ENCODE measurements around the gene RALGPS2. TPM values are rescaled to one million over a fixed set of nuclear protein-coding genes. Genes with fewer than 3 reads are reported as not detected.
"Not testable (repeated sequence)": the region's sequence is repeated elsewhere in the genome, so short reads cannot be mapped to it uniquely, and the experiment has no call there.

RALGPS2 gene
- total and polyA plus RNA-seq, 2 experiments from 2014 or later: 18.1 to 49.6 TPM

- no peaks in the 10 kb centered on the region for H4K20me1 ChIP-seq (ENCODE audit: insufficient read depth)
- no peak overlapping the region for H3K4me3 ChIP-seq
- no peak overlapping the region for H2AFZ ChIP-seq
- H3K4me1 ChIP-seq (ENCODE audit: insufficient read depth): peaks cover 14% of the 10 kb centered on the region; the same call in 1 of the 2 replicates
- peaks cover 26% of the 10 kb centered on the region for H3F3A ChIP-seq (ENCODE audit: insufficient read depth)
- H3K27ac ChIP-seq: 0 out of 2 replicates have a peak overlapping the region, but pooled peaks have one; percentile 18
- in situ Hi-C loops (cut with MboI): no loop called here
- H3K4me2 ChIP-seq (ENCODE audit: unreplicated experiment): no peak overlapping the region
- peak; percentile 73 for DNase-seq
- 53 to 55% methylated on average over 2 of the region's 2 CpGs for WGBS, 2 experiments (ENCODE audit: low coverage in 1 of 2, low lambda C conversion rate in 2 of 2, missing lambda C conversion rate in 2 of 2)
- H3K79me2 ChIP-seq (ENCODE audit: insufficient read depth): no peaks in the 10 kb centered on the region
- H3K27me3 ChIP-seq (replicated peaks; ENCODE audit: insufficient read depth): no peaks in the 10 kb centered on the region
- no peaks in the 10 kb centered on the region for H3K36me3 ChIP-seq (ENCODE audit: low read depth)
- H3K9me2 ChIP-seq (ENCODE audit: insufficient read depth): no peaks in the 10 kb centered on the region
- H3K9me3 ChIP-seq (ENCODE audit: low read depth): no peaks in the 10 kb centered on the region
- TF ChIP-seq EZH2 (IDR thresholded peaks at IDR 0.05; ENCODE audit: insufficient read depth, poor library complexity, severe bottlenecking) (no peak), EZH2phosphoT487 (IDR thresholded peaks at IDR 0.05; ENCODE audit: insufficient read depth, low read depth) (no peak)
- H3K9ac ChIP-seq: no peak overlapping the region
These were observed 122.4 kb downstream of the RALGPS2 start for GRCh38 chr1:178847396-178847849.

GRCh38 chr1:178847919-178848318 lies 122.9 kb downstream of the RALGPS2 start:
- 96 to 100% methylated on average over 1 of the region's 1 CpG for WGBS, 2 experiments (ENCODE audit: low coverage in 1 of 2, low lambda C conversion rate in 2 of 2, missing lambda C conversion rate in 2 of 2)
- in situ Hi-C loops (cut with MboI); H2AFZ ChIP-seq; H3K79me2 ChIP-seq (ENCODE audit: insufficient read depth); H3K27me3 ChIP-seq (replicated peaks; ENCODE audit: insufficient read depth); H3K9ac ChIP-seq; H3K36me3 ChIP-seq (ENCODE audit: low read depth); H3K9me3 ChIP-seq (ENCODE audit: low read depth); H3K9me2 ChIP-seq (ENCODE audit: insufficient read depth); H3K4me3 ChIP-seq; DNase-seq; H4K20me1 ChIP-seq (ENCODE audit: insufficient read depth); H3K4me2 ChIP-seq (ENCODE audit: unreplicated experiment); H3K27ac ChIP-seq: not testable (repeated sequence)
- Histone ChIP-seq H3F3A (ENCODE audit: insufficient read depth) (peaks cover 26% of the 10 kb centered on the region), H3K4me1 (ENCODE audit: insufficient read depth) (peaks cover 14% of the 10 kb centered on the region; the same call in 1 of the 2 replicates)

GRCh38 chr1:178849918-178850317 lies 124.9 kb downstream of the RALGPS2 start:
- Histone ChIP-seq H3K4me3 (no peak overlapping the region), H3K4me2 (ENCODE audit: unreplicated experiment) (no peak overlapping the region), H3K79me2 (ENCODE audit: insufficient read depth) (no peaks in the 10 kb centered on the region), H3K4me1 (ENCODE audit: insufficient read depth) (peaks cover 14% of the 10 kb centered on the region; the same call in 1 of the 2 replicates), H4K20me1 (ENCODE audit: insufficient read depth) (no peaks in the 10 kb centered on the region), H3K27ac (no peak overlapping the region), H3K36me3 (ENCODE audit: low read depth) (no peaks in the 10 kb centered on the region), H2AFZ (no peak overlapping the region), H3K9me2 (ENCODE audit: insufficient read depth) (no peaks in the 10 kb centered on the region), H3K27me3 (replicated peaks; ENCODE audit: insufficient read depth) (no peaks in the 10 kb centered on the region), H3K9ac (no peak overlapping the region), H3K9me3 (ENCODE audit: low read depth) (no peaks in the 10 kb centered on the region), H3F3A (ENCODE audit: insufficient read depth) (peaks cover 13% of the 10 kb centered on the region; the same call in 1 of the 2 replicates)
- no peak for TF ChIP-seq EZH2phosphoT487 (IDR thresholded peaks at IDR 0.05; ENCODE audit: insufficient read depth, low read depth)
- TF ChIP-seq EZH2 (IDR thresholded peaks at IDR 0.05; ENCODE audit: insufficient read depth, poor library complexity, severe bottlenecking): no peak
- in situ Hi-C loops (cut with MboI): no loop called here
- DNase-seq: no peak
- 70 to 76% methylated on average over 2 of the region's 2 CpGs for WGBS, 2 experiments (ENCODE audit: low coverage in 1 of 2, low lambda C conversion rate in 2 of 2, missing lambda C conversion rate in 2 of 2)

GRCh38 chr1:178857126-178857525 lies 132.1 kb downstream of the RALGPS2 start:
- no peaks in the 10 kb centered on the region for H3K79me2 ChIP-seq (ENCODE audit: insufficient read depth)
- H3K27ac ChIP-seq: no peak overlapping the region
- no peaks in the 10 kb centered on the region for H3K9me2 ChIP-seq (ENCODE audit: insufficient read depth)
- no peak overlapping the region for H3K4me3 ChIP-seq
- WGBS, 2 experiments (ENCODE audit: low coverage in 1 of 2, low lambda C conversion rate in 2 of 2, missing lambda C conversion rate in 2 of 2): 98 to 100% methylated on average over 2 of the region's 2 CpGs
- H3K4me1 ChIP-seq (ENCODE audit: insufficient read depth): no peaks in the 10 kb centered on the region
- no peaks in the 10 kb centered on the region for H3K9me3 ChIP-seq (ENCODE audit: low read depth)
- peaks cover 7% of the 10 kb centered on the region; the same call in 1 of the 2 replicates for H3F3A ChIP-seq (ENCODE audit: insufficient read depth)
- no peak overlapping the region for H3K4me2 ChIP-seq (ENCODE audit: unreplicated experiment)
- H3K36me3 ChIP-seq (ENCODE audit: low read depth): peaks cover 3% of the 10 kb centered on the region; the same call in 1 of the 2 replicates
- TF ChIP-seq EZH2 (IDR thresholded peaks at IDR 0.05; ENCODE audit: insufficient read depth, poor library complexity, severe bottlenecking): no peak
- TF ChIP-seq EZH2phosphoT487 (IDR thresholded peaks at IDR 0.05; ENCODE audit: insufficient read depth, low read depth): no peak
- H3K27me3 ChIP-seq (replicated peaks; ENCODE audit: insufficient read depth): no peaks in the 10 kb centered on the region
- no peaks in the 10 kb centered on the region for H4K20me1 ChIP-seq (ENCODE audit: insufficient read depth)
- in situ Hi-C loops (cut with MboI): no loop called here
- no peak overlapping the region for H2AFZ ChIP-seq
- DNase-seq: no peak
- no peak overlapping the region for H3K9ac ChIP-seq

GRCh38 chr1:178862416-178862815 lies 137.4 kb downstream of the RALGPS2 start:
- Histone ChIP-seq H3F3A (ENCODE audit: insufficient read depth) (peaks cover 30% of the 10 kb centered on the region; the same call in 1 of the 2 replicates), H3K36me3 (ENCODE audit: low read depth) (no peaks in the 10 kb centered on the region), H3K4me3 (no peak overlapping the region), H3K4me2 (ENCODE audit: unreplicated experiment) (no peak overlapping the region), H3K27me3 (replicated peaks; ENCODE audit: insufficient read depth) (no peaks in the 10 kb centered on the region), H2AFZ (no peak overlapping the region), H3K27ac (no peak overlapping the region), H3K79me2 (ENCODE audit: insufficient read depth) (no peaks in the 10 kb centered on the region), H3K9me3 (ENCODE audit: low read depth) (no peaks in the 10 kb centered on the region), H3K9me2 (ENCODE audit: insufficient read depth) (no peaks in the 10 kb centered on the region), H3K9ac (no peak overlapping the region), H3K4me1 (ENCODE audit: insufficient read depth) (peaks cover 25% of the 10 kb centered on the region), H4K20me1 (ENCODE audit: insufficient read depth) (no peaks in the 10 kb centered on the region)
- in situ Hi-C loops (cut with MboI): no loop called here
- 95 to 96% methylated on average over 3 of the region's 3 CpGs for WGBS, 2 experiments (ENCODE audit: low coverage in 1 of 2, low lambda C conversion rate in 2 of 2, missing lambda C conversion rate in 2 of 2)
- TF ChIP-seq EZH2phosphoT487 (IDR thresholded peaks at IDR 0.05; ENCODE audit: insufficient read depth, low read depth) (no peak), EZH2 (IDR thresholded peaks at IDR 0.05; ENCODE audit: insufficient read depth, poor library complexity, severe bottlenecking) (no peak)
- DNase-seq: no peak
